HEK293 (cell line): ENCODE measurements around the gene DCDC1.

Source experiments
- CTCF ChIA-PET: fragments of 350-600 bp; formaldehyde crosslinking; extraction: SDS; loops from one replicate; lab custom pipeline; 2021; ENCODE audit warnings: antibody characterized with exemption; lab: Yijun Ruan, JAX
- POLR2A ChIA-PET: fragments of 300-600 bp; formaldehyde crosslinking; extraction: SDS; loops from one replicate; lab custom pipeline; 2020; ENCODE audit warnings: antibody characterized with exemption, inconsistent platforms; lab: Yijun Ruan, JAX
- H3K27ac ChIP-seq: fragments of 200-500 bp; sonication (Bioruptor generic); 2 replicates; pipeline ENCODE4 v1.5.1; 2014; ENCODE audit warnings: low read depth, low read length, control low read depth, inconsistent platforms; ENCODE audit errors: extremely low read depth
- H3K36me3 ChIP-seq, 2 experiments: fragments of 200-500 bp in 1 of 2; sonication (Bioruptor generic) in 1 of 2; 1 replicate in 1 of 2; 2 replicates in 1 of 2; pipeline ENCODE4 v1.5.1; 2014 to 2017; ENCODE audit warnings: inconsistent platforms in 2 of 2, low read length in 2 of 2; ENCODE audit not compliant: control insufficient read depth in 2 of 2, insufficient read depth in 1 of 2
- H3K4me1 ChIP-seq: fragments of 200-500 bp; sonication (Bioruptor generic); 2 replicates; pipeline ENCODE4 v1.5.1; 2014; ENCODE audit warnings: mild to moderate bottlenecking, low read length, inconsistent platforms; ENCODE audit not compliant: control insufficient read depth, insufficient read depth
- H3K4me3 ChIP-seq: 2 replicates; pipeline ENCODE4 v1.5.1; 2011; ENCODE audit warnings: low read depth, mild to moderate bottlenecking, control low read depth, low read length, moderate library complexity
- H3K9me3 ChIP-seq: fragments of 200-500 bp; sonication (Bioruptor generic); 2 replicates; pipeline ENCODE4 v1.5.1; 2014; ENCODE audit warnings: low read depth, low read length, inconsistent platforms; ENCODE audit not compliant: control insufficient read depth, insufficient read depth
- AEBP2 ChIP-seq: fragments of 450-650 bp; formaldehyde crosslinking; IDR thresholded peaks from 2 replicates; pipeline ENCODE4 v1.5.1; 2016; ENCODE audit warnings: missing biosample characterization, missing genetic modification characterization, borderline replicate concordance
- RBAK ChIP-seq: fragments of 450-650 bp; formaldehyde crosslinking; IDR thresholded peaks from 2 replicates; pipeline ENCODE4 v1.5.1; 2016; ENCODE audit warnings: missing biosample characterization, missing genetic modification characterization
- SP2 ChIP-seq: fragments of 450-650 bp; formaldehyde crosslinking; IDR thresholded peaks from 2 replicates; pipeline ENCODE4 v1.5.1; 2016; ENCODE audit warnings: missing biosample characterization, missing genetic modification characterization
- ZBTB21 ChIP-seq: fragments of 450-650 bp; formaldehyde crosslinking; IDR thresholded peaks from 2 replicates; pipeline ENCODE4 v1.5.1; 2017; ENCODE audit warnings: missing biosample characterization, missing genetic modification characterization
- ZBTB8A ChIP-seq: fragments of 450-650 bp; formaldehyde crosslinking; IDR thresholded peaks from 2 replicates; pipeline ENCODE4 v1.5.1; 2016; ENCODE audit warnings: missing biosample characterization, missing genetic modification characterization
- ZNF121 ChIP-seq: fragments of 450-650 bp; formaldehyde crosslinking; IDR thresholded peaks from 2 replicates; pipeline ENCODE4 v1.5.1; 2016; ENCODE audit warnings: missing biosample characterization, missing genetic modification characterization
- ZNF140 ChIP-seq: fragments of 450-650 bp; formaldehyde crosslinking; IDR thresholded peaks from 2 replicates; pipeline ENCODE4 v1.5.1; 2016; ENCODE audit warnings: missing biosample characterization, missing genetic modification characterization
- ZNF211 ChIP-seq: fragments of 450-650 bp; formaldehyde crosslinking; IDR thresholded peaks from 2 replicates; pipeline ENCODE4 v1.5.1; 2016; ENCODE audit warnings: low read depth, missing biosample characterization, missing genetic modification characterization
- ZNF26 ChIP-seq: fragments of 450-650 bp; formaldehyde crosslinking; IDR thresholded peaks from 2 replicates; pipeline ENCODE4 v1.5.1; 2016; ENCODE audit warnings: missing biosample characterization, missing genetic modification characterization
- ZNF266 ChIP-seq: fragments of 450-650 bp; formaldehyde crosslinking; IDR thresholded peaks from 2 replicates; pipeline ENCODE4 v1.5.1; 2016; ENCODE audit warnings: missing biosample characterization, missing genetic modification characterization, low read depth
- ZNF280D ChIP-seq: fragments of 450-650 bp; formaldehyde crosslinking; IDR thresholded peaks from 2 replicates; pipeline ENCODE4 v1.5.1; 2016; ENCODE audit warnings: missing biosample characterization, missing genetic modification characterization
- ZNF350 ChIP-seq: fragments of 450-650 bp; formaldehyde crosslinking; IDR thresholded peaks from 2 replicates; pipeline ENCODE4 v1.5.0; 2017; ENCODE audit warnings: missing biosample characterization, mild to moderate bottlenecking, missing genetic modification characterization
- ZNF391 ChIP-seq: fragments of 450-650 bp; formaldehyde crosslinking; IDR thresholded peaks from 2 replicates; pipeline ENCODE4 v1.5.1; 2016; ENCODE audit warnings: low read depth, missing biosample characterization, missing genetic modification characterization, borderline replicate concordance
- ZNF394 ChIP-seq: fragments of 450-650 bp; formaldehyde crosslinking; IDR thresholded peaks from 2 replicates; pipeline ENCODE4 v1.5.1; 2016; ENCODE audit warnings: missing biosample characterization, missing genetic modification characterization, mild to moderate bottlenecking, moderate library complexity, borderline replicate concordance
- ZNF416 ChIP-seq: fragments of 450-650 bp; formaldehyde crosslinking; IDR thresholded peaks from 2 replicates; pipeline ENCODE4 v1.5.1; 2016; ENCODE audit warnings: missing biosample characterization, missing genetic modification characterization
- ZNF513 ChIP-seq: fragments of 450-650 bp; IDR thresholded peaks from 2 replicates; pipeline ENCODE4 v1.5.1; 2018; ENCODE audit warnings: missing biosample characterization, missing genetic modification characterization
- ZNF544 ChIP-seq: fragments of 450-650 bp; formaldehyde crosslinking; IDR thresholded peaks from 2 replicates; pipeline ENCODE4 v1.5.0; 2017; ENCODE audit warnings: missing biosample characterization, missing genetic modification characterization
- ZNF558 ChIP-seq: fragments of 450-650 bp; formaldehyde crosslinking; IDR thresholded peaks from 2 replicates; pipeline ENCODE4 v1.5.1; 2016; ENCODE audit warnings: missing biosample characterization, missing genetic modification characterization
- ZNF629 ChIP-seq: fragments of 450-650 bp; formaldehyde crosslinking; IDR thresholded peaks from 2 replicates; pipeline ENCODE4 v1.5.1; 2017; ENCODE audit warnings: missing biosample characterization, missing genetic modification characterization
- ZNF639 ChIP-seq: fragments of 450-650 bp; formaldehyde crosslinking; IDR thresholded peaks from 2 replicates; pipeline ENCODE4 v1.5.1; 2016; ENCODE audit warnings: missing biosample characterization, missing genetic modification characterization
- ZNF660 ChIP-seq: fragments of 450-650 bp; IDR thresholded peaks from 2 replicates; pipeline ENCODE4 v1.5.1; 2018; ENCODE audit warnings: missing biosample characterization, mild to moderate bottlenecking, missing genetic modification characterization
- ZNF704 ChIP-seq: fragments of 450-650 bp; formaldehyde crosslinking; IDR thresholded peaks from 2 replicates; pipeline ENCODE4 v1.5.1; 2016; ENCODE audit warnings: missing biosample characterization, missing genetic modification characterization
- ZSCAN4 ChIP-seq: fragments of 450-650 bp; formaldehyde crosslinking; IDR thresholded peaks from 2 replicates; pipeline ENCODE4 v1.5.1; 2017; ENCODE audit warnings: missing biosample characterization, missing genetic modification characterization

The DCDC1 gene

GRCh38 chr11:31337806-31338205 lies 31.7 kb downstream of the DCDC1 start:
- CTCF ChIA-PET: interaction anchor here (0.6 kb wide), 1 partner anchor 838 kb away, joined by 3 read pairs; no protein-coding TSS in a partner anchor
- TF ChIP-seq ZNF391 (tag by site-specific recombination): no peak
- TF ChIP-seq ZNF394: no peak
- TF ChIP-seq ZNF704 (tag by site-specific recombination): no peak
- no peak for TF ChIP-seq ZNF558 (tag by site-specific recombination)
- no peak for TF ChIP-seq ZNF140 (tag by site-specific recombination)
- TF ChIP-seq ZNF629 (tag by site-specific recombination): no peak
- no peak for TF ChIP-seq ZNF121 (tag by site-specific recombination)
- no peak for TF ChIP-seq RBAK (tag by site-specific recombination)
- TF ChIP-seq ZNF280D: no peak
- no peak for TF ChIP-seq ZNF660 (tag by site-specific recombination)
- TF ChIP-seq ZNF26 (tag by site-specific recombination): no peak
- no peak for TF ChIP-seq ZNF639 (tag by site-specific recombination)
- TF ChIP-seq ZNF350 (tag by site-specific recombination): no peak
- no peak for TF ChIP-seq SP2 (tag by site-specific recombination)
- POLR2A ChIA-PET: no interaction called here
- H3K4me3 ChIP-seq: no peak overlapping the region
- no peaks in the 10 kb centered on the region for H3K36me3 ChIP-seq
- no peak overlapping the region for H3K27ac ChIP-seq
- no peaks in the 10 kb centered on the region for H3K9me3 ChIP-seq
- H3K4me1 ChIP-seq: no peaks in the 10 kb centered on the region

GRCh38 chr11:31328697-31329096 lies 40.8 kb downstream of the DCDC1 start:
- ChIA-PET POLR2A (no interaction called here), CTCF (no interaction called here)
- no peaks in the 10 kb centered on the region for H3K4me1 ChIP-seq
- no peaks in the 10 kb centered on the region for H3K36me3 ChIP-seq
- H3K4me3 ChIP-seq: no peak overlapping the region
- H3K9me3 ChIP-seq: no peaks in the 10 kb centered on the region
- H3K27ac ChIP-seq: no peak overlapping the region
- TF ChIP-seq ZNF266 (tag by site-specific recombination) (no peak), ZSCAN4 (tag by site-specific recombination) (no peak), ZNF544 (tag by site-specific recombination) (no peak), AEBP2 (tag by site-specific recombination) (no peak), ZBTB8A (no peak), ZNF211 (no peak), ZBTB21 (tag by site-specific recombination) (no peak), ZNF513 (tag by site-specific recombination) (no peak), ZNF416 (tag by site-specific recombination) (no peak)
